CD14-positive monocyte (primary cell): ENCODE data around the gene TLCD4. TPM values are rescaled to one million over a fixed set of nuclear protein-coding genes. Genes with fewer than 3 reads are reported as not detected.

Source experiments
- DNase-seq, 3 donors: peaks; one replicate each; pipeline ENCODE4 v3.0.0-alpha.2; 2011 to 2022
- H2AFZ ChIP-seq: 2 replicates; pipeline ENCODE4 v1.6.0; 2012; ENCODE audit warnings: mild to moderate bottlenecking, low read depth, low read length, inconsistent platforms; ENCODE audit not compliant: insufficient read depth, poor library complexity, severe bottlenecking
- H3K27ac ChIP-seq, 2 donors: 1 replicate in 1 of 2; 2 replicates in 1 of 2; pipeline ENCODE4 v1.5.1; 2012 to 2013; ENCODE audit warnings: low read length in 2 of 2, control low read depth in 1 of 2, inconsistent platforms in 1 of 2, low read depth in 1 of 2, mild to moderate bottlenecking in 1 of 2
- H3K27me3 ChIP-seq, 2 donors: one replicate each; pipeline versions ENCODE4 v1.6.0 to v1.6.1; 2011 to 2013; ENCODE audit warnings: low read length in 2 of 2; ENCODE audit not compliant: control insufficient read depth in 2 of 2, insufficient read depth in 2 of 2
- H3K36me3 ChIP-seq, 2 donors: replicated peaks in 1 of 2; 1 replicate in 1 of 2; 2 replicates in 1 of 2; pipeline versions ENCODE4 v1.5.1 to v1.6.1; 2012 to 2013; ENCODE audit warnings: low read length in 2 of 2, control low read depth in 1 of 2, inconsistent platforms in 1 of 2, mild to moderate bottlenecking in 1 of 2; ENCODE audit not compliant: insufficient read depth in 2 of 2, control insufficient read depth in 1 of 2
- H3K4me1 ChIP-seq, 2 donors: 1 replicate in 1 of 2; 2 replicates in 1 of 2; pipeline versions ENCODE4 v1.5.1 to v1.6.1; 2012 to 2013; ENCODE audit warnings: low read length in 2 of 2, control low read depth in 1 of 2, inconsistent platforms in 1 of 2, mild to moderate bottlenecking in 1 of 2, moderate library complexity in 1 of 2; ENCODE audit not compliant: insufficient read depth in 2 of 2, control insufficient read depth in 1 of 2
- H3K4me2 ChIP-seq: replicated peaks from 2 replicates; pipeline ENCODE3; 2012; ENCODE audit warnings: low read length, moderate library complexity, mild to moderate bottlenecking; ENCODE audit not compliant: poor library complexity, severe bottlenecking; ENCODE audit errors: extremely low read depth
- H3K4me3 ChIP-seq, 3 experiments: fragments of 200-600 bp in 1 of 3; sonication (generic) in 1 of 3; replicated peaks in 1 of 3; 1 replicate in 2 of 3; 2 replicates in 1 of 3; pipeline ENCODE4 v1.5.1; 2011 to 2013; ENCODE audit warnings: low read length in 3 of 3, mild to moderate bottlenecking in 3 of 3, control low read depth in 2 of 3, low read depth in 2 of 3, inconsistent platforms in 1 of 3, moderate library complexity in 1 of 3
- H3K79me2 ChIP-seq: 2 replicates; pipeline ENCODE4 v1.6.0; 2012; ENCODE audit warnings: mild to moderate bottlenecking, control low read depth, inconsistent platforms, low read length, moderate library complexity; ENCODE audit not compliant: insufficient read depth
- H3K9ac ChIP-seq: 2 replicates; pipeline ENCODE4 v1.6.0; 2017; ENCODE audit warnings: low read length, mild to moderate bottlenecking; ENCODE audit not compliant: insufficient read depth, poor library complexity, severe bottlenecking
- H3K9me3 ChIP-seq, 2 donors: replicated peaks in 1 of 2; 1 replicate in 1 of 2; 2 replicates in 1 of 2; pipeline versions ENCODE4 v1.5.1 to v1.6.1; 2012 to 2013; ENCODE audit warnings: low read length in 2 of 2, control low read depth in 1 of 2; ENCODE audit not compliant: control insufficient read depth in 1 of 2, insufficient read depth in 1 of 2
- H4K20me1 ChIP-seq: 2 replicates; pipeline ENCODE4 v1.6.0; 2012; ENCODE audit warnings: mild to moderate bottlenecking, low read length, control low read depth, moderate library complexity; ENCODE audit not compliant: insufficient read depth
- H3K27ac Mint-ChIP-seq, 7 donors: one replicate each; pipeline ENCODE4 v1.8.0; 2020; ENCODE audit warnings: mild to moderate bottlenecking in 7 of 7, mixed read lengths in 7 of 7, moderate library complexity in 6 of 7, inconsistent platforms in 2 of 7
- H3K27me3 Mint-ChIP-seq, 3 donors: one replicate each; pipeline ENCODE4 v1.8.0; 2021 to 2022; ENCODE audit warnings: low read depth in 3 of 3, mild to moderate bottlenecking in 3 of 3, mixed read lengths in 3 of 3, moderate library complexity in 3 of 3, inconsistent platforms in 1 of 3
- H3K36me3 Mint-ChIP-seq, 2 donors: one replicate each; pipeline ENCODE4 v1.8.0; 2020; ENCODE audit warnings: mixed read lengths in 2 of 2, inconsistent platforms in 1 of 2, mild to moderate bottlenecking in 1 of 2
- H3K4me1 Mint-ChIP-seq: one replicate; pipeline ENCODE4 v1.8.0; 2020; ENCODE audit warnings: mild to moderate bottlenecking, mixed read lengths
- H3K4me3 Mint-ChIP-seq, 2 donors: one replicate each; pipeline ENCODE4 v1.8.0; 2020; ENCODE audit warnings: mild to moderate bottlenecking in 2 of 2, mixed read lengths in 2 of 2, moderate library complexity in 1 of 2
- H3K9me3 Mint-ChIP-seq, 7 donors: one replicate each; pipeline ENCODE4 v1.8.0; 2020 to 2022; ENCODE audit warnings: mixed read lengths in 7 of 7, mild to moderate bottlenecking in 6 of 7, moderate library complexity in 6 of 7, inconsistent platforms in 2 of 7
- WGBS: methylation state at CpG from one replicate; pipeline ENCODE4 v1.1.5; 2013; ENCODE audit warnings: missing lambda C conversion rate; ENCODE audit not compliant: insufficient coverage; 5-methylcytosine and 5-hydroxymethylcytosine counted together
- intact Hi-C, 2 donors: fragments of 100-400 bp; cut with micrococcal nuclease; formaldehyde crosslinking; loops; one replicate each; pipeline versions ENCODE4 v1.15.0 to v1.15.1; 2023
- polyA plus RNA-seq, 3 donors: library from polyadenylated mRNA; depleted of rRNA in 1 of 3; unstranded in 2 of 3; stranded (reverse) in 1 of 3; fragments of 300-500 nt in 2 of 3; fragments of >200 nt in 1 of 3; fragmentation: Illumina TruSeq in 2 of 3; gene quantifications; 1 replicate in 2 of 3; 2 replicates in 1 of 3; pipeline ENCODE4 v1.2.3, GENCODE V29; 2012 to 2021
- TF ChIP-seq, protein P1 (sequence below): fragments of 200-600 bp; IDR thresholded peaks from one replicate; pipeline ENCODE4 v1.8.0; 2022; ENCODE audit warnings: antibody characterized with exemption, mild to moderate bottlenecking

TLCD4 gene
- polyA plus RNA-seq, 3 donors: not detected

DNA sequence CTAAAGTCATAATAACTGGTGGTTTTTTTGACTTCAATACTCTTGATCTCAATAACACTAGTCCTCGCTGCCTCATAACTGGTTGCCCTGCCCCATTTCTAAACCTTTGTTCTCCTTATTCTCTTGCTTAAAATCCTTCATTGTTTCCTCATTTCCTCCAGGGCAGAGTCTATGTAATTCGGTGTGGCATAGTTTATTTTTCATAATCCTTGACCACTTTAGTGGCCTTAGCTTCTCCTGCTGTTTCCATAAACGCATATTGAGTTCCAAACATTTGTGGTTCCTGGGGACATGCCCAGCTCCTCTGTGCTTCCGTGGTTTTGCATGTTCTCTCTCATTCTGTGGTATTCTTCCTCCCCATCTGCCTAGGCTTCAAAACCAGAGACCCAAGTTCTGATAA lies 19.0 kb upstream of the TLCD4 start:
- Mint-ChIP-seq H3K36me3 (no peaks in the 10 kb centered on the region), H3K9me3 (peaks cover 0 to 3% (median 0%) of the 10 kb centered on the region in 7 donors), H3K27ac (peak overlapping the region in 3 of 7 donors; percentile 26 to 63 (median 31)), H3K27me3 (peaks cover 2% of the 10 kb centered on the region in 3 donors), H3K4me3 (peak overlapping the region in 1 of 2 donors; percentile 74), H3K4me1 (peaks cover 30% of the 10 kb centered on the region)
- peak overlapping the region; percentile 0 for H2AFZ ChIP-seq
- H3K36me3 ChIP-seq: no peaks in the 10 kb centered on the region
- H3K4me2 ChIP-seq: peak overlapping the region; percentile 9
- H3K27ac ChIP-seq: no peak overlapping the region
- H3K4me3 ChIP-seq: no peak overlapping the region
- peak in 2 of 3 donors; percentile 13 to 26 for DNase-seq
- TF ChIP-seq, protein P1, sequence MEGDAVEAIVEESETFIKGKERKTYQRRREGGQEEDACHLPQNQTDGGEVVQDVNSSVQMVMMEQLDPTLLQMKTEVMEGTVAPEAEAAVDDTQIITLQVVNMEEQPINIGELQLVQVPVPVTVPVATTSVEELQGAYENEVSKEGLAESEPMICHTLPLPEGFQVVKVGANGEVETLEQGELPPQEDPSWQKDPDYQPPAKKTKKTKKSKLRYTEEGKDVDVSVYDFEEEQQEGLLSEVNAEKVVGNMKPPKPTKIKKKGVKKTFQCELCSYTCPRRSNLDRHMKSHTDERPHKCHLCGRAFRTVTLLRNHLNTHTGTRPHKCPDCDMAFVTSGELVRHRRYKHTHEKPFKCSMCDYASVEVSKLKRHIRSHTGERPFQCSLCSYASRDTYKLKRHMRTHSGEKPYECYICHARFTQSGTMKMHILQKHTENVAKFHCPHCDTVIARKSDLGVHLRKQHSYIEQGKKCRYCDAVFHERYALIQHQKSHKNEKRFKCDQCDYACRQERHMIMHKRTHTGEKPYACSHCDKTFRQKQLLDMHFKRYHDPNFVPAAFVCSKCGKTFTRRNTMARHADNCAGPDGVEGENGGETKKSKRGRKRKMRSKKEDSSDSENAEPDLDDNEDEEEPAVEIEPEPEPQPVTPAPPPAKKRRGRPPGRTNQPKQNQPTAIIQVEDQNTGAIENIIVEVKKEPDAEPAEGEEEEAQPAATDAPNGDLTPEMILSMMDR: no peak
- 25% methylated on average over 2 of the region's 4 CpGs for WGBS
- peaks cover 5% of the 10 kb centered on the region in 2 donors for H3K27me3 ChIP-seq
- intact Hi-C loops: no loop called here
- H3K9ac ChIP-seq: no peak overlapping the region
- no peaks in the 10 kb centered on the region for H3K79me2 ChIP-seq
- H4K20me1 ChIP-seq: no peaks in the 10 kb centered on the region
- peaks cover 27 to 35% of the 10 kb centered on the region in 2 donors for H3K4me1 ChIP-seq
- H3K9me3 ChIP-seq: no peaks in the 10 kb centered on the region

DNA sequence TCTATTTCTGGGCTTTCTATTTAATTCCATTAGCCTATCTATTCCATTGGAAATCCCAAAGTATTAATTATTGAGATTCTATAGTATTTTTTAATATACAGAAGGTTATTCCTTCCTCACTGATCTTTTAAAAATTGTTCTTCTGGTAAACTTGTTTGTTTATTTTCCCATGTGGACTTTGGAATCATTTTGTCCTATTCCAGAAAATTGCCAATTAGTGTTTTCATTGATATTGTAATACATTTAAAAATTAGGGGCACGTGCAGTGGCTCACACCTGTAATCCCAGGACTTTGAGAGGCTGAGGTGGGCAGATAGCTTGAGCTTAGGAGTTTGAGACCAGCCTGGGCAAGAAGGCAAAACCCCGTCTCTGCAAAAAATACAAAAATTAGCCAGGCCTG lies 8.4 kb upstream of the TLCD4 start:
- Mint-ChIP-seq H3K9me3 (peaks cover 0 to 11% (median 3%) of the 10 kb centered on the region in 7 donors), H3K27ac (no peak overlapping the region), H3K36me3 (no peaks in the 10 kb centered on the region), H3K27me3 (peaks cover 12 to 27% (median 15%) of the 10 kb centered on the region in 3 donors), H3K4me3 (no peak overlapping the region), H3K4me1 (no peaks in the 10 kb centered on the region)
- H3K4me1 ChIP-seq: no peaks in the 10 kb centered on the region
- TF ChIP-seq, protein P1: no peak
- H3K9ac ChIP-seq: no peak overlapping the region
- H4K20me1 ChIP-seq: no peaks in the 10 kb centered on the region
- intact Hi-C loops: no loop called here
- 94% methylated on average over 2 of the region's 2 CpGs for WGBS
- H3K27ac ChIP-seq: no peak overlapping the region
- no peak overlapping the region for H3K4me2 ChIP-seq
- no peak overlapping the region for H2AFZ ChIP-seq
- H3K4me3 ChIP-seq: no peak overlapping the region
- H3K36me3 ChIP-seq: no peaks in the 10 kb centered on the region
- no peaks in the 10 kb centered on the region for H3K9me3 ChIP-seq
- H3K79me2 ChIP-seq: no peaks in the 10 kb centered on the region
- no peak for DNase-seq
- peaks cover 3 to 10% of the 10 kb centered on the region in 2 donors for H3K27me3 ChIP-seq
